CD4-positive, alpha-beta T cell treated with Interferon alpha-2 for 1 hour (primary cell): ENCODE results near the gene GPC6.

ENCODE experiments used
- DNase-seq, 2 donors: peaks; one replicate each; pipeline ENCODE4 v3.0.0-alpha.2; 2020 to 2022

GPC6 gene

GRCh38 chr13:93800342-93800741 lies 573.7 kb downstream of the GPC6 start:
- no peak for DNase-seq

GRCh38 chr13:93805736-93806135 lies 579.1 kb downstream of the GPC6 start:
- no peak for DNase-seq

GRCh38 chr13:93806861-93807260 lies 580.3 kb downstream of the GPC6 start:
- no peak for DNase-seq

- DNase-seq = no peak
Observed at GRCh38 chr13:93810264-93810663, 583.7 kb downstream of the GPC6 start.

- no peak for DNase-seq
Observed at GRCh38 chr13:93811071-93811737, 584.6 kb downstream of the GPC6 start.

- DNase-seq = no peak
Observed at GRCh38 chr13:93811738-93812112, 585.1 kb downstream of the GPC6 start.

- DNase-seq = no peak
Observed at GRCh38 chr13:93814658-93815057, 588.1 kb downstream of the GPC6 start.

GRCh38 chr13:93818345-93818744 lies 591.7 kb downstream of the GPC6 start:
- DNase-seq = no peak

- no peak for DNase-seq
Observed at GRCh38 chr13:93819331-93819890, 592.8 kb downstream of the GPC6 start.

- DNase-seq = no peak
Observed at GRCh38 chr13:93824286-93824685, 597.7 kb downstream of the GPC6 start.

GRCh38 chr13:93834051-93834450 lies 607.4 kb downstream of the GPC6 start:
- no peak for DNase-seq

GRCh38 chr13:93843082-93843481 lies 616.5 kb downstream of the GPC6 start:
- no peak for DNase-seq

GRCh38 chr13:93847162-93847561 lies 620.6 kb downstream of the GPC6 start:
- DNase-seq = no peak

- DNase-seq = no peak
Observed at GRCh38 chr13:93848247-93848646, 621.6 kb downstream of the GPC6 start.

GRCh38 chr13:93851236-93851635 lies 624.6 kb downstream of the GPC6 start:
- no peak for DNase-seq

- no peak for DNase-seq
Observed at GRCh38 chr13:93853912-93854311, 627.3 kb downstream of the GPC6 start.

GRCh38 chr13:93857126-93857525 lies 630.5 kb downstream of the GPC6 start:
- DNase-seq = no peak

- DNase-seq = no peak
Observed at GRCh38 chr13:93859716-93860115, 633.1 kb downstream of the GPC6 start.

GRCh38 chr13:93861818-93862217 lies 635.2 kb downstream of the GPC6 start:
- DNase-seq = no peak

- DNase-seq = no peak
Observed at GRCh38 chr13:93862259-93862658, 635.7 kb downstream of the GPC6 start.

GRCh38 chr13:93865235-93865634 lies 638.6 kb downstream of the GPC6 start:
- no peak for DNase-seq

- DNase-seq = no peak
Observed at GRCh38 chr13:93867481-93867880, 640.9 kb downstream of the GPC6 start.

GRCh38 chr13:93872376-93872775 lies 645.8 kb downstream of the GPC6 start:
- DNase-seq = no peak

GRCh38 chr13:93872786-93873347 lies 646.3 kb downstream of the GPC6 start:
- no peak for DNase-seq

GRCh38 chr13:93875547-93875946 lies 648.9 kb downstream of the GPC6 start:
- no peak for DNase-seq
